Glomerular visceral epithelial cell (primary cell): Measurements from ENCODE around the gene UST.

Experiments used
- DNase-seq: peaks from one replicate; pipeline ENCODE4 v3.0.0-alpha.2; 2016; ENCODE audit errors: extremely low spot score

UST gene

GRCh38 chr6:148746363-148747144, at the start of gene UST:
Gene UST, plus strand, starts transcription at chr6:148747030. Its CDS starts 401 bp downstream, at chr6:148747431.
- DNase-seq: peak; percentile 94

GRCh38 chr6:148697895-148698440, 48.9 kb upstream of the UST start:
- no peak for DNase-seq

- DNase-seq: no peak
Observed at GRCh38 chr6:148698671-148699180, 48.1 kb upstream of the UST start.

GRCh38 chr6:148700047-148700715, 46.6 kb upstream of the UST start:
- no peak for DNase-seq

- DNase-seq: peak; percentile 24
Observed at GRCh38 chr6:148700741-148701311, 46.0 kb upstream of the UST start.

GRCh38 chr6:148701375-148701774, 45.5 kb upstream of the UST start:
- DNase-seq: no peak

- no peak for DNase-seq
Observed at GRCh38 chr6:148703900-148704299, 42.9 kb upstream of the UST start.

- DNase-seq: no peak
Observed at GRCh38 chr6:148704400-148705246, 42.2 kb upstream of the UST start.

- no peak for DNase-seq
Observed at GRCh38 chr6:148708707-148709106, 38.1 kb upstream of the UST start.

GRCh38 chr6:148709577-148709976, 37.3 kb upstream of the UST start:
- no peak for DNase-seq

GRCh38 chr6:148711833-148712654, 34.8 kb upstream of the UST start:
- no peak for DNase-seq

- DNase-seq: no peak
Observed at GRCh38 chr6:148713033-148713738, 33.6 kb upstream of the UST start.

GRCh38 chr6:148713921-148714320, 32.9 kb upstream of the UST start:
- DNase-seq: no peak

GRCh38 chr6:148716811-148717210, 30.0 kb upstream of the UST start:
- DNase-seq: no peak

- DNase-seq: peak; percentile 38
Observed at GRCh38 chr6:148720406-148720805, 26.4 kb upstream of the UST start.

- no peak for DNase-seq
Observed at GRCh38 chr6:148720897-148721296, 25.9 kb upstream of the UST start.

- DNase-seq: no peak
Observed at GRCh38 chr6:148723484-148723883, 23.3 kb upstream of the UST start.

GRCh38 chr6:148724428-148724827, 22.4 kb upstream of the UST start:
- DNase-seq: no peak

GRCh38 chr6:148727104-148727503, 19.7 kb upstream of the UST start:
- DNase-seq: no peak

GRCh38 chr6:148735989-148736388, 10.8 kb upstream of the UST start:
- DNase-seq: no peak
